Aorta (tissue), 5 donors: ENCODE measurements around the gene POLR2J2. TPM values are rescaled to one million over a fixed set of nuclear protein-coding genes. Genes with fewer than 3 reads are reported as not detected.
"Not testable (repeated sequence)": the region's sequence is repeated elsewhere in the genome, so short reads cannot be mapped to it uniquely, and the experiment has no call there.

ENCODE experiments used
- ATAC-seq: fragments of 200-7000 bp; cut with Tn5 transposase; one replicate; pipeline ENCODE4 v1.9.1; 2022; ENCODE audit warnings: moderate library complexity; ENCODE audit not compliant: low FRiP score
- DNase-seq, 2 donors: peaks; one replicate each; pipeline ENCODE4 v3.0.0-alpha.2; 2020
- H3K27ac ChIP-seq, 2 donors: one replicate each; pipeline ENCODE4 v1.5.1; 2013; ENCODE audit warnings: low read length in 2 of 2, mild to moderate bottlenecking in 2 of 2, moderate library complexity in 2 of 2, control low read depth in 1 of 2, inconsistent platforms in 1 of 2, low read depth in 1 of 2
- H3K27me3 ChIP-seq, 2 donors: one replicate each; pipeline ENCODE4 v1.6.1; 2013; ENCODE audit warnings: control low read depth in 1 of 2, low read length in 1 of 2, mild to moderate bottlenecking in 1 of 2, moderate library complexity in 1 of 2; ENCODE audit not compliant: insufficient read depth in 2 of 2, control insufficient read depth in 1 of 2
- H3K36me3 ChIP-seq, 2 donors: one replicate each; pipeline ENCODE4 v1.6.1; 2013; ENCODE audit warnings: control low read depth in 1 of 2, low read length in 1 of 2, mild to moderate bottlenecking in 1 of 2; ENCODE audit not compliant: insufficient read depth in 2 of 2, control insufficient read depth in 1 of 2
- H3K4me1 ChIP-seq, 2 donors: one replicate each; pipeline ENCODE4 v1.6.1; 2013; ENCODE audit warnings: low read length in 2 of 2, control low read depth in 1 of 2, mild to moderate bottlenecking in 1 of 2, moderate library complexity in 1 of 2; ENCODE audit not compliant: insufficient read depth in 2 of 2, control insufficient read depth in 1 of 2
- H3K4me3 ChIP-seq, 2 donors: one replicate each; pipeline ENCODE4 v1.5.1; 2013; ENCODE audit warnings: low read length in 2 of 2, control low read depth in 1 of 2, mild to moderate bottlenecking in 1 of 2
- H3K9me3 ChIP-seq: one replicate; pipeline ENCODE4 v1.6.1; 2013; ENCODE audit warnings: mild to moderate bottlenecking, low read length; ENCODE audit not compliant: control insufficient read depth
- WGBS, 2 donors: extraction: QIAGEN DNeasy Blood & Tissue Kit; methylation state at CpG; one replicate each; pipeline ENCODE4 v1.1.7; 2013; 5-methylcytosine and 5-hydroxymethylcytosine counted together
- intact Hi-C, 2 donors: fragments of 100-400 bp; cut with DNase I; formaldehyde crosslinking; loops; one replicate each; pipeline versions ENCODE4 v1.14.2 to v1.15.0; 2022
- polyA plus RNA-seq, 2 donors: library from polyadenylated mRNA; stranded (reverse); fragments of 200-250 nt; gene quantifications; one replicate each; pipeline ENCODE4 v1.2.3, GENCODE V29; 2013
- total RNA-seq, 2 donors: library from RNA; stranded (reverse); fragmentation: NEBNext Ultra II Directional; extraction: Animal tissue kit (Norgen Biotek cat#: 25700); gene quantifications; one replicate each; pipeline ENCODE4 v1.2.1, GENCODE V29; 2021
- donor health status: healthy with polysubstance abuse.
- donor health status: Bipolar disorder and iron deficiency.
- donor health status: DM: no; HTN: no; CAD: no.
- donor health status: DM: no; HTN: no; CAD: no.
- donor health status: DM: yes; HTN: yes; CAD: no.

POLR2J2 gene
- total and polyA plus RNA-seq, 4 donors: 4.4 to 22.1 (median 10.0) TPM; not detected in 1

- H3K36me3 ChIP-seq, H3K9me3 ChIP-seq, H3K4me1 ChIP-seq, H3K27me3 ChIP-seq, H3K4me3 ChIP-seq, H3K27ac ChIP-seq, DNase-seq, intact Hi-C loops: not testable (repeated sequence)
- ATAC-seq: peak; percentile 12
- WGBS, 2 donors: no CpG with 5 or more reads among the region's 5 CpGs
Observed at GRCh38 chr7:102680780-102681179, 9.3 kb upstream of the POLR2J2 start.

GRCh38 chr7:102675545-102675944, 4.1 kb upstream of the POLR2J2 start:
- not testable (repeated sequence) for ATAC-seq, H3K9me3 ChIP-seq
- 79 to 88% methylated on average over 1 of the region's 2 CpGs for WGBS, 2 donors

DNA sequence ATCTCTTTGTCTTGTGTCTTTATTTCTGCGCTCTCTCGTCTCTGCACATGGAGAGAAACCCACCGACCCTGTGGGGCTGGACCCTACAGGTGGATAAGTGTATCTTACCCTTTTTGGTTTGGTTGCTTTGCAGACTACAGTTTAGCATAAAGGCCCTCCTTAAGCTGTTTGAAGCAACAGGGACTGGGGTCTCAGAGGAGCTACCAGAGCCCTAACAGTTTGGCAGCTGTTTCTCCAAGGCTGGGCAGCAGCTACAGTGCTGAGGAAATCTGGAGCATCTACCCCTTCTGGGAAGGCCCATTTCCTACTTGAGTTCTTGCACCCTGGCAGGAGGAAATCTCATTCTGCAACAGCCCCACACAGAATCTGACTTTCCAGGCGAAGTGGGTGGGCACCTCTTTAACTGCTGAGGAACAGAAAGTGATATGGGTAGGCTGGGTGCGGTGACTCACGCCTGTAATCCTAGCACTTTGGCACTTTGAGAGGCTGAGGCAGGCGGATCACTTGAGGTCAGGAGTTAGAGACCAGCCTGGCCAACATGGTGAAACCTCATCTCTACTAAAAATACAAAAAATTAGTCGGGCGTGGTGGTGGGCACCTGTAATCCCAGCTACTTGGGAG, 2.1 kb upstream of the POLR2J2 start:
- no CpG with 5 or more reads among the region's 9 CpGs for WGBS, 2 donors
- intact Hi-C loops, H3K36me3 ChIP-seq: not testable (repeated sequence)

More at GRCh38 chr7:102675545-102675944, 4.1 kb upstream of the POLR2J2 start:
- H3K27me3 ChIP-seq, H3K27ac ChIP-seq, H3K36me3 ChIP-seq, intact Hi-C loops, H3K4me3 ChIP-seq, H3K4me1 ChIP-seq: not testable (repeated sequence)
- DNase-seq: peak in 1 of 2 donors; percentile 60

DNA sequence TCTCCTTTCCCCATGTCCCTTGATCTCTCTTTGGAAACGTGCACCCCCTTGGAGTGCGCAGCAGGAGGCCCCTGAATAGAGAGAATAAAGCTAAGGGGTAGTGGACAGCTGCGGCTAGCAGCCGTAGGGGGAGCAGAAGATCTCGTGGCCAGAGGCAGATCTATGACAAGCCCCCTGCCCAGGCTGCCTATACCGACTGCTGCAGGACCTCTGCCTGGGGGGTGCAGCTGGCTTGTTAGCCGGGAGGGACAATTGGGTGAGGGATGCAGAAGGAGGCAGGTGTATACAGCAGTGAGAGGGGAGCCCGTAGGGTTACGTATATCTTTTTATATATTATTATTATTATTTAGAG, 469 bp upstream of the POLR2J2 start:
- WGBS, 2 donors: no CpG with 5 or more reads among the region's 9 CpGs
- H3K9me3 ChIP-seq, DNase-seq, H3K27ac ChIP-seq, intact Hi-C loops, H3K4me3 ChIP-seq, H3K4me1 ChIP-seq, H3K27me3 ChIP-seq, H3K36me3 ChIP-seq: not testable (repeated sequence)
- ATAC-seq: peak; percentile 33

More for the DNA sequence above, 2.1 kb upstream of the POLR2J2 start:
- not testable (repeated sequence) for DNase-seq, H3K9me3 ChIP-seq, ATAC-seq, H3K27me3 ChIP-seq, H3K4me1 ChIP-seq, H3K27ac ChIP-seq, H3K4me3 ChIP-seq

GRCh38 chr7:102667523-102667922, 3.9 kb downstream of the POLR2J2 start:
- intact Hi-C loops: not testable (repeated sequence)

DNA sequence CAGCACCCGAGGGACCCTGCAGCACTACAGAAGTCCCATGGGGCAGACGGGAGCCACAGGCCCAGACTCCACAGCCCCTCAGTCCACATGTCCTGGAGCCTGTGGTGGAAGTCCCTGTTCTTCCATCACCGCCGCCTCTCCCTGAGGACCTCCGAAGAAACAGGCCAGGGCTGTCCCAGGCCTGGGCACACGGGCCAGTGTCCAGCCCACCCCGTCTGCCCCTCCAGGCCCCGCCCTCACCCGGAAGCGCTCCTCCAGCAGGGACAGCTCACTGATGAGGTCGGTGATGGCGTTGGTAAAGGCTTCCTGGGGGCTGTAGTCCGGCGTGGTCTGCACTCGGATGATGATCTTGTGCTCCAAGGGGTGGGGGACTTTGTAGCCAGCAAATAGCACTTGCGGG, 4.6 kb downstream of the POLR2J2 start:
- H3K4me1 ChIP-seq, DNase-seq, intact Hi-C loops, H3K27me3 ChIP-seq, H3K27ac ChIP-seq, H3K36me3 ChIP-seq, H3K4me3 ChIP-seq, H3K9me3 ChIP-seq: not testable (repeated sequence)
- no CpG with 5 or more reads among the region's 16 CpGs for WGBS, 2 donors
- peak; percentile 53 for ATAC-seq

More at GRCh38 chr7:102667523-102667922, 3.9 kb downstream of the POLR2J2 start:
- peak; percentile 47 for ATAC-seq
- peak in 1 of 2 donors; percentile 38 for DNase-seq
- H3K27ac ChIP-seq, H3K36me3 ChIP-seq, H3K27me3 ChIP-seq, H3K9me3 ChIP-seq, H3K4me3 ChIP-seq, H3K4me1 ChIP-seq: not testable (repeated sequence)
- 66 to 75% methylated on average over 7 to 9 of the region's 14 CpGs for WGBS, 2 donors

DNA sequence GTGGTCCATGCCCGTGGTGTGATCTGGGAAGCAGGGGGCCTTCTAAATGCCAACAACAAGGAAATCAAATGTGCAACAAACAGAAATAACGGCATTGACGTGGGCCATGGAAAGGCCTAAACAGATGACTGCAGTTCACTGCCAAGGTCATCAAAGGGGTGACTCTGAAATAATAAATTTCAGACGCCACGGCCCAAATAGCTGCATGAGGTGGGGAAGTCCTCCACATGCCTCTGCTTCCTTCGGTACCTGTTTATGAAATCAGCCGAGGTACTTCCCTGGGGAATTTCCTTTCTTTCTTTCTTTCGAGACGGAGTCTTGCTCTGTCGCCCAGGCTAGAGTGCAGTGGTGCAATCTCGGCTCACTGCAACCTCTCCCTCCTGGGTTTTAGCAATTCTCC, 6.7 kb downstream of the POLR2J2 start:
- ATAC-seq, H3K4me3 ChIP-seq, H3K27me3 ChIP-seq, intact Hi-C loops, H3K9me3 ChIP-seq, H3K4me1 ChIP-seq, H3K36me3 ChIP-seq, H3K27ac ChIP-seq: not testable (repeated sequence)
- peak in 1 of 2 donors; percentile 7 for DNase-seq
- WGBS, 2 donors: 74 to 79% methylated on average over 4 of the region's 11 CpGs

DNA sequence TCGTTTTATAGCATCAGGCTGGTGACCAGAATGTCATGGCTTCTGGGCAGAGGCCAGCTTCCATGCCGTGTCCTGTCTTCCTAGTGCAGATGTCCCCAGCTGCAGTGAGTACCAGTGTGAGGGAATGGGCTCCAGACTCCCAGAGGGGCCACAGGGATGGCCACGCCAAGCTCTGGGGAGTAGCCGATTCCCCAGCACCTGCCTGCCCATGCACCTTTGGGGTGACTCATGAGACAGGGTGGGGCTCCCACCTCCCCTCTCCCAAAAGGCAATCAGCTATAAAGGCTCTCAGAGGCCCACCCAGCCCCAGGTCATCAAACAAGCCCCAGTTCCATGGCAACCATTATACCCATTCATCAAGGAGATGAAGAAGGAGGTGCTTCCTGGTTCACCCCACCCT, 21.5 kb downstream of the POLR2J2 start, which contains the start of gene SPDYE2B:
SPDYE2B (plus strand) TSS at position 396 of the 400 bp plus-strand sequence. CDS start 2,030 bp downstream, outside the sequence.
- H3K4me1 ChIP-seq, H3K36me3 ChIP-seq, intact Hi-C loops, H3K9me3 ChIP-seq, H3K27me3 ChIP-seq, H3K27ac ChIP-seq, DNase-seq, H3K4me3 ChIP-seq: not testable (repeated sequence)
- no CpG with 5 or more reads among the region's 4 CpGs for WGBS, 2 donors
- peak; percentile 46 for ATAC-seq

- ATAC-seq: peak; percentile 39
- intact Hi-C loops, H3K27me3 ChIP-seq, H3K27ac ChIP-seq, H3K4me1 ChIP-seq, H3K4me3 ChIP-seq, H3K36me3 ChIP-seq, H3K9me3 ChIP-seq: not testable (repeated sequence)
- DNase-seq: peak in 1 of 2 donors; percentile 50
- 97% methylated on average over 5 of the region's 7 CpGs for WGBS, 2 donors
Observed at GRCh38 chr7:102647813-102648212, 23.6 kb downstream of the POLR2J2 start.
